Right lobe of liver (tissue), 6 donors: ENCODE measurements around the gene DIPK1A. TPM values are rescaled to one million over a fixed set of nuclear protein-coding genes. Genes with fewer than 3 reads are reported as not detected.

Experiments
- ATAC-seq, 4 donors: fragments of 200-7000 bp; cut with Tn5 transposase; one replicate each; pipeline ENCODE4 v1.9.1; 2020; ENCODE audit warnings: mild to moderate bottlenecking in 4 of 4, moderate library complexity in 4 of 4
- DNase-seq, 3 donors: peaks; one replicate each; pipeline ENCODE4 v3.0.0-alpha.2; 2020
- H3K27ac ChIP-seq, 3 donors: fragments of 200-600 bp; one replicate each; pipeline ENCODE4 v1.8.0; 2022
- H3K27me3 ChIP-seq, 2 donors: fragments of 200-600 bp; one replicate each; pipeline ENCODE4 v1.8.0; 2022
- H3K36me3 ChIP-seq, 4 donors: fragments of 200-600 bp; sonication (generic) in 1 of 4; one replicate each; pipeline versions ENCODE4 v1.5.1 to v1.8.0; 2017 to 2022; ENCODE audit warnings: control low read depth in 1 of 4
- H3K4me1 ChIP-seq, 4 donors: fragments of 200-600 bp; sonication (generic) in 1 of 4; one replicate each; pipeline versions ENCODE4 v1.5.1 to v1.8.0; 2017 to 2022; ENCODE audit warnings: control low read depth in 1 of 4
- H3K4me3 ChIP-seq, 3 donors: fragments of 200-600 bp; one replicate each; pipeline ENCODE4 v1.8.0; 2022
- H3K9me3 ChIP-seq, 4 donors: fragments of 200-600 bp; sonication (generic) in 1 of 4; one replicate each; pipeline versions ENCODE4 v1.5.1 to v1.8.0; 2017 to 2022; ENCODE audit warnings: control low read depth in 1 of 4
- CTCF ChIP-seq, 4 donors: fragments of 200-600 bp in 3 of 4; fragments of 450-650 bp in 1 of 4; IDR thresholded peaks; one replicate each; pipeline versions ENCODE4 v1.5.1 to v1.8.0; 2016 to 2022; ENCODE audit warnings: antibody characterized with exemption in 4 of 4, mild to moderate bottlenecking in 2 of 4
- POLR2A ChIP-seq: fragments of 450-650 bp; IDR thresholded peaks from one replicate; pipeline ENCODE4 v1.6.1; 2017; ENCODE audit warnings: antibody characterized with exemption, mild to moderate bottlenecking
- WGBS: methylation state at CpG from one replicate; pipeline ENCODE4 v1.1.6; 2018; ENCODE audit warnings: low coverage, low lambda C conversion rate; ENCODE audit not compliant: insufficient coverage; ENCODE audit errors: missing lambda C conversion rate; 5-methylcytosine and 5-hydroxymethylcytosine counted together
- intact Hi-C, 2 donors: fragments of 100-400 bp; cut with DNase I; formaldehyde crosslinking; loops; one replicate each; pipeline versions ENCODE4 v1.11.2 to v1.14.1; 2022
- total RNA-seq, 6 experiments: library from RNA; depleted of rRNA in 2 of 6; stranded (reverse); fragments of >200 nt in 2 of 6; fragmentation: NEBNext Ultra II Directional in 3 of 6; extraction: Animal tissue kit (Norgen Biotek cat#: 25700) in 3 of 6; gene quantifications; one replicate each; pipeline versions ENCODE4 v1.1.0 to v1.2.4, GENCODE V29; 2016 to 2023
- donor health status: DM: no; HTN: yes; CAD: no.
- donor health status: DM: no; HTN: no; CAD: no.
- donor health status: DM: no; HTN: no; CAD: no.
- donor health status: DM: no; HTN: yes; CAD: no.
- donor health status: DM: no; HTN: yes; CAD: no.

Gene DIPK1A
- total RNA-seq, 6 experiments from 2014 or later, result 10.8 to 25.3 (median 15.1) TPM

- H3K4me1 ChIP-seq, result peaks cover 0 to 8% (median 0%) of the 10 kb centered on the region in 4 donors
- H3K27ac ChIP-seq, result no peak overlapping the region
- no peaks in the 10 kb centered on the region for H3K27me3 ChIP-seq
- WGBS, result 37% methylated on average over 4 of the region's 4 CpGs
- H3K4me3 ChIP-seq, result no peak overlapping the region
- H3K36me3 ChIP-seq, result no peaks in the 10 kb centered on the region
- no peak for DNase-seq
- no peaks in the 10 kb centered on the region for H3K9me3 ChIP-seq
- no peak for TF ChIP-seq POLR2A
- no peak for TF ChIP-seq CTCF (IDR thresholded peaks at IDR 0.05)
- ATAC-seq, result peak in 3 of 4 donors; percentile 45 to 65 (median 64)
- intact Hi-C loops, result no loop called here
Measured at GRCh38 chr1:92877792-92878191, 83.5 kb downstream of the DIPK1A start.

GRCh38 chr1:92877081-92877711 lies 84.1 kb downstream of the DIPK1A start:
- WGBS, result 29% methylated on average over 4 of the region's 4 CpGs
- peak in 1 of 4 donors; percentile 28 for ATAC-seq
- Histone ChIP-seq H3K4me3 (no peak overlapping the region), H3K27me3 (no peaks in the 10 kb centered on the region), H3K9me3 (no peaks in the 10 kb centered on the region), H3K27ac (no peak overlapping the region), H3K4me1 (peaks cover 0 to 8% (median 0%) of the 10 kb centered on the region in 4 donors), H3K36me3 (no peaks in the 10 kb centered on the region)
- intact Hi-C loops, result no loop called here
- TF ChIP-seq POLR2A, result no peak
- DNase-seq, result no peak

GRCh38 chr1:92876351-92876750 lies 84.9 kb downstream of the DIPK1A start:
- DNase-seq, result no peak
- 86% methylated on average over 4 of the region's 4 CpGs for WGBS
- Histone ChIP-seq H3K4me3 (no peak overlapping the region), H3K27ac (no peak overlapping the region), H3K4me1 (peaks cover 0 to 8% (median 0%) of the 10 kb centered on the region in 4 donors), H3K36me3 (no peaks in the 10 kb centered on the region), H3K27me3 (no peaks in the 10 kb centered on the region), H3K9me3 (no peaks in the 10 kb centered on the region)
- ATAC-seq, result no peak
- no peak for TF ChIP-seq POLR2A
- no peak for TF ChIP-seq CTCF (IDR thresholded peaks at IDR 0.05)
- intact Hi-C loops, result no loop called here

DNA sequence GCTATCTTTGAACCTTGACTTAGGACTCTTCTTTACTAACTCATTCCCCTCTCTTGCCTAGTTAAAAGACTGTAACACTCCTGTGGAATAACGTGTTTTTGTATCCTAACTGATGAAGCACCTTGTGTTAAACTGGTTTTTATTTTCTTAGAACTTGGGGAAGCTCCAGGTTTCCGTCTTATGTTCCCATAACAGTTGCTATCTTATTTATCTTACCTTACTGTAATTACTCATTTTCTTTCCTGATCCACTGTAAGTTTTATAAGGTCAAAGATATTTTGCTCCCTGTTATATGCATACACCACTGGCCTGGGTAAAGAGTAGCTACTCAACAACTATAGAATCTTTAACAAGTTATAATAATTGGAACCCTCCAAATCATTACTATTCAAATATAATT lies 86.3 kb downstream of the DIPK1A start:
- ATAC-seq (no peak), DNase-seq (no peak)
- 100% methylated on average over 2 of the region's 2 CpGs for WGBS
- no peak for TF ChIP-seq POLR2A
- TF ChIP-seq CTCF (IDR thresholded peaks at IDR 0.05), result no peak
- Histone ChIP-seq H3K27me3 (no peaks in the 10 kb centered on the region), H3K27ac (no peak overlapping the region), H3K4me1 (peaks cover 0 to 8% (median 0%) of the 10 kb centered on the region in 4 donors), H3K9me3 (no peaks in the 10 kb centered on the region), H3K36me3 (no peaks in the 10 kb centered on the region), H3K4me3 (no peak overlapping the region)
- intact Hi-C loops, result no loop called here

DNA sequence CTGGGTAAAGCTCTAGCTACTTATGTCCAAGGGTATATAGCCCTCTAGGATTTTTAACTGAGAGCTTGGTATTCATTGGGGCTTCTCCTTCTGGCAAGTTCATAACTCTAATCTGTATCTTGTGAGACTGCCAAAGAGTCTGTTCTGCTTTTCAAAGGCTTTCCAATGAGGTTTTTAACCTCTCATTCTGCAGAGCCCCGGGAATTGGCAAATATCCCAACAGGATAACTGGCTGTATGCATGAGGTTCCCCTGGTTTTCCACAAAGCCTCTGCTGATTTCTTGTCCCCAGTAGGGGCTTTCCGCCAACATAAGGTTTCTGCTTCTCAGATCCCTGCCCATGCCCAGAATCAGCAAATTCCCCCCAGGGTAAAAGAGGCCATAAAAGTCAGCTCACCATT lies 88.5 kb downstream of the DIPK1A start:
- WGBS, result 57% methylated on average over 1 of the region's 2 CpGs
- Histone ChIP-seq H3K4me3 (no peak overlapping the region), H3K27me3 (no peaks in the 10 kb centered on the region), H3K36me3 (no peaks in the 10 kb centered on the region), H3K9me3 (no peaks in the 10 kb centered on the region), H3K27ac (no peak overlapping the region), H3K4me1 (peaks cover 0 to 3% (median 0%) of the 10 kb centered on the region in 4 donors)
- TF ChIP-seq POLR2A, result no peak
- TF ChIP-seq CTCF (IDR thresholded peaks at IDR 0.05), result no peak
- intact Hi-C loops, result no loop called here
- ATAC-seq (no peak), DNase-seq (no peak)
